HG03064 (cell line): Measurements from ENCODE around the gene SOCS1.
"Not testable (repeated sequence)": the region's sequence is repeated elsewhere in the genome, so short reads cannot be mapped to it uniquely, and the experiment has no call there.

Experiments
- ATAC-seq: cut with Tn5 transposase; IDR thresholded peaks from one replicate; pipeline ENCODE4 v1.9.1; 2021; ENCODE audit warnings: low read depth; ENCODE audit not compliant: unreplicated experiment

Gene SOCS1

GRCh38 chr16:11255737-11256660 is at the start of gene SOCS1:
TSS of gene SOCS1 (minus strand) at chr16:11256204. CDS start at chr16:11255478, 726 bp downstream.
- peak; percentile 44 for ATAC-seq

GRCh38 chr16:11303405-11304138 is 47.6 kb upstream of the SOCS1 start:
- ATAC-seq = no peak

- no peak for ATAC-seq
These were observed 47.0 kb upstream of the SOCS1 start for GRCh38 chr16:11302977-11303376.

GRCh38 chr16:11301645-11302501 is 45.9 kb upstream of the SOCS1 start:
- no peak for ATAC-seq

GRCh38 chr16:11300560-11300892 is 44.5 kb upstream of the SOCS1 start:
- ATAC-seq = no peak

GRCh38 chr16:11299865-11300559 is 44.0 kb upstream of the SOCS1 start:
- no peak for ATAC-seq

GRCh38 chr16:11298950-11299547 is 43.0 kb upstream of the SOCS1 start:
- ATAC-seq = not testable (repeated sequence)

GRCh38 chr16:11298143-11298900 is 42.3 kb upstream of the SOCS1 start:
- ATAC-seq = no peak

- peak; percentile 71 for ATAC-seq
These were observed 41.6 kb upstream of the SOCS1 start for GRCh38 chr16:11297492-11298142.

GRCh38 chr16:11296706-11297491 is 40.9 kb upstream of the SOCS1 start:
- ATAC-seq = peak; percentile 10

GRCh38 chr16:11296351-11296705 is 40.3 kb upstream of the SOCS1 start:
- no peak for ATAC-seq

GRCh38 chr16:11295672-11296071 is 39.7 kb upstream of the SOCS1 start:
- no peak for ATAC-seq

- no peak for ATAC-seq
These were observed 36.2 kb upstream of the SOCS1 start for GRCh38 chr16:11292076-11292748.

- ATAC-seq = no peak
These were observed 35.2 kb upstream of the SOCS1 start for GRCh38 chr16:11291091-11291703.

- no peak for ATAC-seq
These were observed 34.3 kb upstream of the SOCS1 start for GRCh38 chr16:11290102-11290893.

GRCh38 chr16:11289696-11290095 is 33.7 kb upstream of the SOCS1 start:
- ATAC-seq = not testable (repeated sequence)
